HepG2 (cell line): Measurements from ENCODE around the gene GPR26. TPM values are rescaled to one million over a fixed set of nuclear protein-coding genes. Genes with fewer than 3 reads are reported as not detected.

Experiments
- ATAC-seq: fragments of 200-7000 bp; cut with Tn5 transposase; 3 replicates; pipeline ENCODE4 v1.9.1; 2020; ENCODE audit warnings: mild to moderate bottlenecking, moderate library complexity
- BruUV-seq: library from RNA; stranded (reverse); fragments of 400-500 nt; replicated peaks from 2 replicates; lab custom pipeline; 2021; lab: Mats Ljungman, UMichigan
- CTCF ChIA-PET: fragments of 300-600 bp; formaldehyde crosslinking; extraction: SDS; loops from one replicate; lab custom pipeline; 2021; ENCODE audit warnings: low total read pairs, inconsistent platforms, low intra/inter-chr PET ratio; lab: Yijun Ruan, JAX
- POLR2A ChIA-PET: fragments of 350-600 bp; sonication (Branson Sonifier 250); formaldehyde crosslinking; loops from one replicate; lab custom pipeline; 2020; ENCODE audit warnings: antibody characterized with exemption, inconsistent platforms; lab: Yijun Ruan, JAX
- DNase-seq: peaks from one replicate; pipeline ENCODE4 v3.0.0-alpha.2; 2015; ENCODE audit warnings: low spot score
- FAIRE-seq: peaks from 3 replicates; lab custom pipeline; 2011; peaks lifted over from hg19 to GRCh38; lab: Jason Lieb, UNC
- H2AFZ ChIP-seq: one replicate; pipeline ENCODE4 v1.6.1; 2011; ENCODE audit warnings: low read length, inconsistent platforms
- H3K27ac ChIP-seq: fragments of 300-600 bp; 3 replicates; pipeline ENCODE4 v1.8.0; 2011; ENCODE audit warnings: mixed run types, mild to moderate bottlenecking, mixed read lengths, low read length, inconsistent platforms; ENCODE audit not compliant: insufficient read depth; ENCODE audit errors: extremely low read length
- H3K27me3 ChIP-seq, 2 experiments: fragments of 200-600 bp in 1 of 2; 2 replicates in 1 of 2; 3 replicates in 1 of 2; pipeline versions ENCODE4 v1.6.0 to v1.8.0; 2011; ENCODE audit warnings: low read length in 2 of 2, mild to moderate bottlenecking in 2 of 2, moderate library complexity in 2 of 2, inconsistent platforms in 1 of 2; ENCODE audit not compliant: insufficient read depth in 2 of 2, control insufficient read depth in 1 of 2
- H3K36me3 ChIP-seq, 2 experiments: fragments of 200-600 bp in 1 of 2; replicated peaks in 1 of 2; 2 replicates in 1 of 2; 3 replicates in 1 of 2; pipeline versions ENCODE4 v1.5.1 to v1.8.0; 2011; ENCODE audit warnings: low read length in 2 of 2, inconsistent platforms in 1 of 2; ENCODE audit not compliant: insufficient read depth in 2 of 2, control insufficient read depth in 1 of 2
- H3K4me1 ChIP-seq: 2 replicates; pipeline ENCODE4 v1.5.1; 2012; ENCODE audit warnings: low read length, inconsistent platforms; ENCODE audit not compliant: insufficient read depth
- H3K4me2 ChIP-seq: 2 replicates; pipeline ENCODE4 v1.6.0; 2011; ENCODE audit warnings: low read depth, low read length, inconsistent platforms
- H3K4me3 ChIP-seq, 3 experiments: fragments of 200-600 bp in 1 of 3; sonication (generic), shearing (Covaris generic) in 1 of 3; replicated peaks in 1 of 3; 2 replicates each; pipeline ENCODE4 v1.5.1; 2011 to 2016; ENCODE audit warnings: low read length in 3 of 3, inconsistent platforms in 2 of 3, low read depth in 2 of 3, mild to moderate bottlenecking in 2 of 3, control low read depth in 1 of 3, mixed read lengths in 1 of 3; ENCODE audit not compliant: insufficient read depth in 1 of 3
- H3K79me2 ChIP-seq: one replicate; pipeline ENCODE4 v1.6.1; 2011; ENCODE audit warnings: low read length, inconsistent platforms; ENCODE audit not compliant: insufficient read depth
- H3K9ac ChIP-seq: 2 replicates; pipeline ENCODE4 v1.6.0; 2011; ENCODE audit warnings: mild to moderate bottlenecking, low read depth, low read length, inconsistent platforms; ENCODE audit not compliant: insufficient read depth
- H3K9me3 ChIP-seq: 2 replicates; pipeline ENCODE4 v1.5.1; 2012; ENCODE audit warnings: mild to moderate bottlenecking, low read length
- H4K20me1 ChIP-seq: 2 replicates; pipeline ENCODE4 v1.6.0; 2011; ENCODE audit warnings: inconsistent platforms, mild to moderate bottlenecking, low read length, moderate library complexity; ENCODE audit not compliant: insufficient read depth
- ELF1 ChIP-seq: sonication (generic); formaldehyde crosslinking; IDR thresholded peaks from 2 replicates; pipeline ENCODE4 v1.4.0; 2020; ENCODE audit warnings: missing genetic modification reagents
- HHEX ChIP-seq: IDR thresholded peaks from 2 replicates; pipeline ENCODE4 v1.6.1; 2016; ENCODE audit warnings: control low read depth
- HMGXB3 ChIP-seq: sonication (generic); formaldehyde crosslinking; IDR thresholded peaks from 2 replicates; pipeline ENCODE4 v1.4.0; 2020; ENCODE audit warnings: missing genetic modification reagents, borderline replicate concordance
- PLRG1 ChIP-seq: fragments of 450-650 bp; conservative IDR thresholded peaks from 2 replicates; pipeline ENCODE4 v1.6.1; 2016
- RARG ChIP-seq: sonication (generic); formaldehyde crosslinking; IDR thresholded peaks from 2 replicates; pipeline ENCODE4 v1.4.0; 2020; ENCODE audit warnings: low read depth, mild to moderate bottlenecking, missing genetic modification reagents
- RCOR2 ChIP-seq: IDR thresholded peaks from 2 replicates; pipeline ENCODE4 v1.6.1; 2016; ENCODE audit warnings: missing biosample characterization, missing genetic modification reagents
- SAFB2 ChIP-seq: sonication (generic); formaldehyde crosslinking; IDR thresholded peaks from 2 replicates; pipeline ENCODE4 v1.5.1; 2020; ENCODE audit warnings: missing genetic modification reagents, low read depth, mild to moderate bottlenecking, borderline replicate concordance
- SOX6 ChIP-seq, 2 experiments: fragments of 450-650 bp in 1 of 2; sonication (generic) in 1 of 2; formaldehyde crosslinking in 1 of 2; IDR thresholded peaks; 2 replicates each; pipeline versions ENCODE4 v1.4.0 to v1.6.1; 2017 to 2020; ENCODE audit warnings: antibody characterized with exemption in 1 of 2, mild to moderate bottlenecking in 1 of 2, missing genetic modification reagents in 1 of 2
- TEF ChIP-seq: sonication (generic); formaldehyde crosslinking; IDR thresholded peaks from 2 replicates; pipeline ENCODE4 v1.5.0; 2020; ENCODE audit warnings: missing genetic modification reagents
- ZFP90 ChIP-seq: sonication (generic); formaldehyde crosslinking; IDR thresholded peaks from 2 replicates; pipeline ENCODE4 v1.8.0; 2022; ENCODE audit warnings: missing genetic modification reagents, mild to moderate bottlenecking, inconsistent platforms, borderline replicate concordance
- ZNF772 ChIP-seq: sonication (generic); formaldehyde crosslinking; IDR thresholded peaks from 2 replicates; pipeline ENCODE4 v1.5.0; 2020; ENCODE audit warnings: mild to moderate bottlenecking, missing genetic modification reagents
- ZSCAN22 ChIP-seq: sonication (generic); formaldehyde crosslinking; IDR thresholded peaks from 2 replicates; pipeline ENCODE4 v1.4.0; 2020; ENCODE audit warnings: mild to moderate bottlenecking, missing genetic modification reagents
- WGBS: methylation state at CpG from one replicate; pipeline ENCODE4 v1.1.6; 2017; ENCODE audit warnings: low lambda C conversion rate; 5-methylcytosine and 5-hydroxymethylcytosine counted together
- in situ Hi-C: cut with HindIII; loops from 2 replicates; pipeline ENCODE4 v1.10.0; 2017; ENCODE audit warnings: low pct_unique_long_range_greater_than_20kb; ENCODE audit not compliant: extremely low pct_ligation_motif_present
- intact Hi-C: fragments of 100-400 bp; cut with micrococcal nuclease; formaldehyde crosslinking; loops from one replicate; pipeline ENCODE4 v1.10.0; 2022; ENCODE audit not compliant: unreplicated experiment
- polyA plus RNA-seq, 8 experiments: library from polyadenylated mRNA; depleted of rRNA in 3 of 8; stranded (reverse) in 7 of 8; unstranded in 1 of 8; fragments of >200 nt; fragmentation: Illumina TruSeq in 4 of 8; extraction: Trizol in 4 of 8; gene quantifications; 2 replicates each; pipeline versions ENCODE4 v1.2.1 to v1.2.3, GENCODE V29; 2011 to 2016; ENCODE audit warnings: low read depth in 4 of 8, missing spikeins in 1 of 8, mixed read lengths in 1 of 8; ENCODE audit not compliant: insufficient read depth in 1 of 8
- total RNA-seq, 5 experiments: library from RNA; depleted of rRNA; stranded (reverse); fragments of >200 nt; fragmentation: Illumina TruSeq; extraction: Trizol; gene quantifications; 2 replicates each; pipeline ENCODE4 v1.2.3, GENCODE V29; 2016; ENCODE audit warnings: low read depth in 1 of 5
- TF ChIP-seq, protein P1 (sequence below): sonication (generic); IDR thresholded peaks from 2 replicates; pipeline ENCODE4 v1.6.1; 2016; ENCODE audit warnings: low read depth, borderline replicate concordance

The GPR26 gene
- total and polyA plus RNA-seq, 2 of the 13 experiments (the other 11 are each of a cell fraction or from before 2014, with no cell fraction given) = not detected

- H3K9ac ChIP-seq = no peak overlapping the region
- TF ChIP-seq HMGXB3 (CRISPR knock-in tag) = no peak
- H3K36me3 ChIP-seq = no peaks in the 10 kb centered on the region
- ATAC-seq (no peak), DNase-seq (no peak), FAIRE-seq (no peak)
- no peak overlapping the region for H3K27ac ChIP-seq
- no peak overlapping the region for H2AFZ ChIP-seq
- no peak overlapping the region for H3K4me2 ChIP-seq
- ChIA-PET POLR2A (no interaction called here), CTCF (no interaction called here)
- peaks cover 0 to 5% of the 10 kb centered on the region in 2 experiments; a peak in 1 of 5 replicates for H3K27me3 ChIP-seq
- H3K9me3 ChIP-seq = no peaks in the 10 kb centered on the region
- in situ Hi-C loops (no loop called here), intact Hi-C loops (no loop called here)
- no peaks in the 10 kb centered on the region for H3K4me1 ChIP-seq
- H3K4me3 ChIP-seq = no peak overlapping the region
- WGBS = 7% methylated on average over 5 of the region's 6 CpGs
- no peaks in the 10 kb centered on the region for H4K20me1 ChIP-seq
- BruUV-seq = no TSS peak
- no peaks in the 10 kb centered on the region for H3K79me2 ChIP-seq
Observed at GRCh38 chr10:123651421-123652047, 14.6 kb upstream of the GPR26 start.

DNA sequence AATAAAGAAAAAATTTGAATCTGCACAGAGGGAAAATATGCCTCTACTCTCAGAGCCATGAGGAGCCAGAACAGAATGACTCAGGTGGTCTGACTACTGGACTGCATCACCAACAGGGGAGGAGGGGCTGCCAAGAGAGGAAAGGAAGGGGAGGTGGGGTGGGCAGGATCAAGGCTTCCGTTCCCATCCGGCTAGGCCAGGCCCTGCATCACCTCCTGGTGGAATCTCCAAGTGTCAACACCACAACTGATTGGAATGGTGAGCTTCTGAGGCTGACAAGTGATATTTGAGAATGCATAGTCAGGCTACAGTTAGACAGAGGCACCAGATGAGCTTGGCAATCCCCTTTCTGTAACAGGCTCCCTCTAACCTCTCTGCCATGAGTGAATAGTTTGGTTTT lies 10.4 kb upstream of the GPR26 start:
- no TSS peak for BruUV-seq
- Histone ChIP-seq H3K27me3 (no peaks in the 10 kb centered on the region), H3K4me1 (no peaks in the 10 kb centered on the region), H4K20me1 (0 out of 2 replicates have a peak, but pooled peaks cover 3% of the 10 kb centered on the region), H3K4me2 (no peak overlapping the region), H3K79me2 (no peaks in the 10 kb centered on the region), H3K9ac (no peak overlapping the region), H3K9me3 (no peaks in the 10 kb centered on the region), H3K4me3 (no peak overlapping the region), H2AFZ (no peak overlapping the region), H3K27ac (no peak overlapping the region), H3K36me3 (no peaks in the 10 kb centered on the region)
- no peak for DNase-seq
- FAIRE-seq = no peak
- intact Hi-C loops (no loop called here), in situ Hi-C loops (no loop called here)
- 0% methylated on average over 2 of the region's 2 CpGs for WGBS
- POLR2A ChIA-PET = no interaction called here
- no peak for ATAC-seq
- CTCF ChIA-PET = no interaction called here
- TF ChIP-seq ELF1 (CRISPR knock-in tag) = no peak
- no peak for TF ChIP-seq RARG (CRISPR knock-in tag)
- TF ChIP-seq ZSCAN22 (CRISPR knock-in tag) = no peak
- no peak for TF ChIP-seq TEF (CRISPR knock-in tag)
- TF ChIP-seq ZFP90 (CRISPR knock-in tag) = no peak
- TF ChIP-seq SAFB2 (CRISPR knock-in tag) = no peak
- TF ChIP-seq RCOR2 = no peak
- TF ChIP-seq, protein P1, sequence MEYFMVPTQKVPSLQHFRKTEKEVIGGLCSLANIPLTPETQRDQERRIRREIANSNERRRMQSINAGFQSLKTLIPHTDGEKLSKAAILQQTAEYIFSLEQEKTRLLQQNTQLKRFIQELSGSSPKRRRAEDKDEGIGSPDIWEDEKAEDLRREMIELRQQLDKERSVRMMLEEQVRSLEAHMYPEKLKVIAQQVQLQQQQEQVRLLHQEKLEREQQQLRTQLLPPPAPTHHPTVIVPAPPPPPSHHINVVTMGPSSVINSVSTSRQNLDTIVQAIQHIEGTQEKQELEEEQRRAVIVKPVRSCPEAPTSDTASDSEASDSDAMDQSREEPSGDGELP = no peak
- TF ChIP-seq HHEX (CRISPR knock-in tag) = no peak
- TF ChIP-seq PLRG1 = no peak
- no peak for TF ChIP-seq ZNF772
- no peak for TF ChIP-seq SOX6 (IDR thresholded peaks at IDR 0.05)
- TF ChIP-seq SOX6 (CRISPR knock-in tag; IDR thresholded peaks at IDR 0.05) = no peak
